Endothelial cell (in vitro differentiated cells): ENCODE measurements around the gene C1orf146. TPM values are rescaled to one million over a fixed set of nuclear protein-coding genes. Genes with fewer than 3 reads are reported as not detected.

ENCODE experiments used
- DNase-seq: peaks from one replicate; pipeline ENCODE4 v3.0.0; 2021; ENCODE audit warnings: low spot score
- H3K27ac Mint-ChIP-seq: one replicate; pipeline ENCODE4 v1.8.0; 2021; ENCODE audit warnings: mixed read lengths, inconsistent platforms; ENCODE audit not compliant: unreplicated experiment
- H3K27me3 Mint-ChIP-seq: one replicate; pipeline ENCODE4 v1.8.0; 2021; ENCODE audit warnings: mild to moderate bottlenecking, moderate library complexity, mixed read lengths, inconsistent platforms; ENCODE audit not compliant: unreplicated experiment
- H3K36me3 Mint-ChIP-seq: one replicate; pipeline ENCODE4 v1.8.0; 2021; ENCODE audit warnings: mild to moderate bottlenecking, low read depth, mixed read lengths, inconsistent platforms; ENCODE audit not compliant: unreplicated experiment
- H3K4me1 Mint-ChIP-seq: one replicate; pipeline ENCODE4 v1.8.0; 2021; ENCODE audit warnings: mild to moderate bottlenecking, mixed read lengths, inconsistent platforms; ENCODE audit not compliant: unreplicated experiment
- H3K4me3 Mint-ChIP-seq: one replicate; pipeline ENCODE4 v1.8.0; 2021; ENCODE audit warnings: mild to moderate bottlenecking, mixed read lengths, inconsistent platforms; ENCODE audit not compliant: unreplicated experiment
- H3K9me3 Mint-ChIP-seq: one replicate; pipeline ENCODE4 v1.8.0; 2021; ENCODE audit warnings: mixed read lengths, inconsistent platforms; ENCODE audit not compliant: unreplicated experiment
- CTCF ChIP-seq: fragments of 200-600 bp; sonication (generic); IDR thresholded peaks from one replicate; pipeline ENCODE4 v1.5.0; 2021; ENCODE audit warnings: antibody characterized with exemption; ENCODE audit not compliant: unreplicated experiment
- total RNA-seq: library from RNA; stranded (reverse); fragmentation: NEBNext Ultra II Directional; extraction: Animal tissue kit (Norgen Biotek cat#: 25700); gene quantifications from one replicate; pipeline ENCODE4 v1.2.1, GENCODE V29; 2021; ENCODE audit not compliant: unreplicated experiment

Gene C1orf146
- total RNA-seq, 1 donor from 2014 or later, result not detected

GRCh38 chr1:92203105-92203504 lies 14.6 kb upstream of the C1orf146 start:
- DNase-seq, result no peak
- no peak for TF ChIP-seq CTCF
- H3K9me3 Mint-ChIP-seq, result no peaks in the 10 kb centered on the region
- no peak overlapping the region for H3K4me3 Mint-ChIP-seq
- no peaks in the 10 kb centered on the region for H3K27me3 Mint-ChIP-seq
- peaks cover 8% of the 10 kb centered on the region for H3K4me1 Mint-ChIP-seq
- H3K27ac Mint-ChIP-seq, result no peak overlapping the region
- H3K36me3 Mint-ChIP-seq, result no peaks in the 10 kb centered on the region

- H3K27me3 Mint-ChIP-seq, result peaks cover 2% of the 10 kb centered on the region
- no peaks in the 10 kb centered on the region for H3K9me3 Mint-ChIP-seq
- no peaks in the 10 kb centered on the region for H3K36me3 Mint-ChIP-seq
- peaks cover 4% of the 10 kb centered on the region for H3K4me1 Mint-ChIP-seq
- H3K4me3 Mint-ChIP-seq, result no peak overlapping the region
- no peak for TF ChIP-seq CTCF
- DNase-seq, result no peak
- H3K27ac Mint-ChIP-seq, result no peak overlapping the region
These were observed 7.0 kb upstream of the C1orf146 start for GRCh38 chr1:92210701-92211100.

GRCh38 chr1:92211166-92211565 lies 6.5 kb upstream of the C1orf146 start:
- Mint-ChIP-seq H3K9me3 (no peaks in the 10 kb centered on the region), H3K27ac (no peak overlapping the region), H3K4me1 (peaks cover 4% of the 10 kb centered on the region), H3K4me3 (no peak overlapping the region), H3K27me3 (peaks cover 2% of the 10 kb centered on the region), H3K36me3 (no peaks in the 10 kb centered on the region)
- no peak for DNase-seq
- TF ChIP-seq CTCF, result no peak

GRCh38 chr1:92218559-92218958 lies 844 bp downstream of the C1orf146 start:
- Mint-ChIP-seq H3K4me1 (no peaks in the 10 kb centered on the region), H3K36me3 (no peaks in the 10 kb centered on the region), H3K27ac (no peak overlapping the region), H3K9me3 (no peaks in the 10 kb centered on the region), H3K4me3 (no peak overlapping the region), H3K27me3 (peaks cover 2% of the 10 kb centered on the region)
- no peak for TF ChIP-seq CTCF
- no peak for DNase-seq

GRCh38 chr1:92219028-92219427 lies 1.3 kb downstream of the C1orf146 start:
- DNase-seq, result no peak
- Mint-ChIP-seq H3K27me3 (peaks cover 2% of the 10 kb centered on the region), H3K27ac (no peak overlapping the region), H3K4me1 (no peaks in the 10 kb centered on the region), H3K36me3 (no peaks in the 10 kb centered on the region), H3K4me3 (no peak overlapping the region), H3K9me3 (no peaks in the 10 kb centered on the region)
- TF ChIP-seq CTCF, result no peak
